Vagina (tissue), 2 donors: ENCODE results near the gene PRELID2.

ENCODE experiments used
- POLR2A ChIP-seq, 2 donors: fragments of 450-650 bp; IDR thresholded peaks; one replicate each; pipeline ENCODE4 v1.6.1; 2017; ENCODE audit warnings: antibody characterized with exemption in 2 of 2, mild to moderate bottlenecking in 2 of 2, moderate library complexity in 2 of 2
- POLR2AphosphoS5 ChIP-seq, 2 donors: sonication (generic); formaldehyde crosslinking; IDR thresholded peaks; one replicate each; pipeline ENCODE4 v1.9.0; 2017; ENCODE audit warnings: antibody characterized with exemption in 2 of 2, mild to moderate bottlenecking in 2 of 2, low read depth in 1 of 2; ENCODE audit not compliant: insufficient read depth in 1 of 2

DNA sequence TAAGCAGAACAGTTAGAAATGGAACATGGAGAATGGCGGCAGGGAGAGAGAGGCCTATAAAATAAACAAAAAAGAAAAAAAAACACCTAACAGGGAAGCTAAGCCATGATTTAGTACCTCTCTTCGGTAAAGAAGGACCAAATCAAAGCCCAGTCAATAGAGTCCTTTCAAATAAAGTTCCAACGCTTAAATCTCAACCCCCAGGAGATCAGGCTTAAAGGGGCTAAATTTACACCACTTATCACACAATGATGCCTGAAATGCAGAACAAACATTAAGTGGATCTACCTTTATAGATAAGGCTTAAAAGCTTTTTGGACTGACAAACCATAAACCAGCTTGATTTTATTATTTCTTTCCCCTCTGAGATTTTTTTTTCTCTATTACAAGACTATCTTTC is 66.3 kb downstream of the PRELID2 start:
- TF ChIP-seq POLR2A (IDR thresholded peaks at IDR 0.05) (no peak), POLR2AphosphoS5 (IDR thresholded peaks at IDR 0.05; ENCODE audit: insufficient read depth in 1 of 2, low read depth in 1 of 2) (no peak)
